CD14-positive monocyte (primary cell): Measurements from ENCODE around the gene CREG1. TPM values are rescaled to one million over a fixed set of nuclear protein-coding genes. Genes with fewer than 3 reads are reported as not detected.
A peak's percentile ranks its signal among the peaks of the same experiment; 100 is the strongest.
"Not testable (repeated sequence)": the region's sequence is repeated elsewhere in the genome, so short reads cannot be mapped to it uniquely, and the experiment has no call there.

ENCODE experiments used
- DNase-seq, 3 donors: peaks; one replicate each; pipeline ENCODE4 v3.0.0-alpha.2; 2011 to 2022
- H2AFZ ChIP-seq: 2 replicates; pipeline ENCODE4 v1.6.0; 2012; ENCODE audit warnings: mild to moderate bottlenecking, low read depth, low read length, inconsistent platforms; ENCODE audit not compliant: insufficient read depth, poor library complexity, severe bottlenecking
- H3K27ac ChIP-seq, 2 donors: 1 replicate in 1 of 2; 2 replicates in 1 of 2; pipeline ENCODE4 v1.5.1; 2012 to 2013; ENCODE audit warnings: low read length in 2 of 2, control low read depth in 1 of 2, inconsistent platforms in 1 of 2, low read depth in 1 of 2, mild to moderate bottlenecking in 1 of 2
- H3K27me3 ChIP-seq, 2 donors: one replicate each; pipeline versions ENCODE4 v1.6.0 to v1.6.1; 2011 to 2013; ENCODE audit warnings: low read length in 2 of 2; ENCODE audit not compliant: control insufficient read depth in 2 of 2, insufficient read depth in 2 of 2
- H3K36me3 ChIP-seq, 2 donors: replicated peaks in 1 of 2; 1 replicate in 1 of 2; 2 replicates in 1 of 2; pipeline versions ENCODE4 v1.5.1 to v1.6.1; 2012 to 2013; ENCODE audit warnings: low read length in 2 of 2, control low read depth in 1 of 2, inconsistent platforms in 1 of 2, mild to moderate bottlenecking in 1 of 2; ENCODE audit not compliant: insufficient read depth in 2 of 2, control insufficient read depth in 1 of 2
- H3K4me1 ChIP-seq, 2 donors: 1 replicate in 1 of 2; 2 replicates in 1 of 2; pipeline versions ENCODE4 v1.5.1 to v1.6.1; 2012 to 2013; ENCODE audit warnings: low read length in 2 of 2, control low read depth in 1 of 2, inconsistent platforms in 1 of 2, mild to moderate bottlenecking in 1 of 2, moderate library complexity in 1 of 2; ENCODE audit not compliant: insufficient read depth in 2 of 2, control insufficient read depth in 1 of 2
- H3K4me2 ChIP-seq: replicated peaks from 2 replicates; pipeline ENCODE3; 2012; ENCODE audit warnings: low read length, moderate library complexity, mild to moderate bottlenecking; ENCODE audit not compliant: poor library complexity, severe bottlenecking; ENCODE audit errors: extremely low read depth
- H3K4me3 ChIP-seq, 3 experiments: fragments of 200-600 bp in 1 of 3; sonication (generic) in 1 of 3; replicated peaks in 1 of 3; 1 replicate in 2 of 3; 2 replicates in 1 of 3; pipeline ENCODE4 v1.5.1; 2011 to 2013; ENCODE audit warnings: low read length in 3 of 3, mild to moderate bottlenecking in 3 of 3, control low read depth in 2 of 3, low read depth in 2 of 3, inconsistent platforms in 1 of 3, moderate library complexity in 1 of 3
- H3K79me2 ChIP-seq: 2 replicates; pipeline ENCODE4 v1.6.0; 2012; ENCODE audit warnings: mild to moderate bottlenecking, control low read depth, inconsistent platforms, low read length, moderate library complexity; ENCODE audit not compliant: insufficient read depth
- H3K9ac ChIP-seq: 2 replicates; pipeline ENCODE4 v1.6.0; 2017; ENCODE audit warnings: low read length, mild to moderate bottlenecking; ENCODE audit not compliant: insufficient read depth, poor library complexity, severe bottlenecking
- H3K9me3 ChIP-seq, 2 donors: replicated peaks in 1 of 2; 1 replicate in 1 of 2; 2 replicates in 1 of 2; pipeline versions ENCODE4 v1.5.1 to v1.6.1; 2012 to 2013; ENCODE audit warnings: low read length in 2 of 2, control low read depth in 1 of 2; ENCODE audit not compliant: control insufficient read depth in 1 of 2, insufficient read depth in 1 of 2
- H4K20me1 ChIP-seq: 2 replicates; pipeline ENCODE4 v1.6.0; 2012; ENCODE audit warnings: mild to moderate bottlenecking, low read length, control low read depth, moderate library complexity; ENCODE audit not compliant: insufficient read depth
- H3K27ac Mint-ChIP-seq, 7 donors: one replicate each; pipeline ENCODE4 v1.8.0; 2020; ENCODE audit warnings: mild to moderate bottlenecking in 7 of 7, mixed read lengths in 7 of 7, moderate library complexity in 6 of 7, inconsistent platforms in 2 of 7
- H3K27me3 Mint-ChIP-seq, 3 donors: one replicate each; pipeline ENCODE4 v1.8.0; 2021 to 2022; ENCODE audit warnings: low read depth in 3 of 3, mild to moderate bottlenecking in 3 of 3, mixed read lengths in 3 of 3, moderate library complexity in 3 of 3, inconsistent platforms in 1 of 3
- H3K36me3 Mint-ChIP-seq, 2 donors: one replicate each; pipeline ENCODE4 v1.8.0; 2020; ENCODE audit warnings: mixed read lengths in 2 of 2, inconsistent platforms in 1 of 2, mild to moderate bottlenecking in 1 of 2
- H3K4me1 Mint-ChIP-seq: one replicate; pipeline ENCODE4 v1.8.0; 2020; ENCODE audit warnings: mild to moderate bottlenecking, mixed read lengths
- H3K4me3 Mint-ChIP-seq, 2 donors: one replicate each; pipeline ENCODE4 v1.8.0; 2020; ENCODE audit warnings: mild to moderate bottlenecking in 2 of 2, mixed read lengths in 2 of 2, moderate library complexity in 1 of 2
- H3K9me3 Mint-ChIP-seq, 7 donors: one replicate each; pipeline ENCODE4 v1.8.0; 2020 to 2022; ENCODE audit warnings: mixed read lengths in 7 of 7, mild to moderate bottlenecking in 6 of 7, moderate library complexity in 6 of 7, inconsistent platforms in 2 of 7
- CTCF ChIP-seq: fragments of 200-600 bp; IDR thresholded peaks from one replicate; pipeline ENCODE4 v1.8.0; 2022; ENCODE audit warnings: antibody characterized with exemption, mild to moderate bottlenecking
- WGBS: methylation state at CpG from one replicate; pipeline ENCODE4 v1.1.5; 2013; ENCODE audit warnings: missing lambda C conversion rate; ENCODE audit not compliant: insufficient coverage; 5-methylcytosine and 5-hydroxymethylcytosine counted together
- intact Hi-C, 2 donors: fragments of 100-400 bp; cut with micrococcal nuclease; formaldehyde crosslinking; loops; one replicate each; pipeline versions ENCODE4 v1.15.0 to v1.15.1; 2023
- polyA plus RNA-seq, 3 donors: library from polyadenylated mRNA; depleted of rRNA in 1 of 3; unstranded in 2 of 3; stranded (reverse) in 1 of 3; fragments of 300-500 nt in 2 of 3; fragments of >200 nt in 1 of 3; fragmentation: Illumina TruSeq in 2 of 3; gene quantifications; 1 replicate in 2 of 3; 2 replicates in 1 of 3; pipeline ENCODE4 v1.2.3, GENCODE V29; 2012 to 2021

Gene CREG1
- polyA plus RNA-seq, 3 donors = 150 to 309 (median 248) TPM

DNA sequence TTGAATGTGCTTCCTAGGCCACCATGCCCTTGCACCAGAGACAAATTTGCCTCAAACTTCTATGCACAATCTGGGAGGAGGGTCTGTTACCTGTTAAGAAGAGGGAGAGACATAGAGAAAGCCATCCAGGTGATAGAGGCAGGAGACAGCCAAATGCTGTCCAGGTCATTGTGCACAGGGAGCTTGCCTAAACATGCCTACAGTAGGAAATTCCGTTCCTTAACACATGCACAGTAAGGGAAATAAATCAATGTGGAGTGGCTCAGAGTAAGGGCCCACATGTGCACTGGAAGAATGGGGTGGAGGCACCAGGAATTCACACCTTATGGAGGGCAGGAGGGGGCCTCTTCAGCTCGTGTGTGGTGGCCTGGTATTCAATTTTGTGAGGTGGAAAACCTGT, 19.5 kb upstream of the CREG1 start:
- DNase-seq = no peak
- whole genome bisulfite sequencing = no CpG with 5 or more reads among the region's 2 CpGs
- Mint-ChIP-seq H3K4me3 (no peak overlapping the region), H3K36me3 (no peaks in the 10 kb centered on the region), H3K4me1 (no peaks in the 10 kb centered on the region), H3K9me3 (peaks cover 0 to 3% (median 0%) of the 10 kb centered on the region in 7 donors), H3K27me3 (no peaks in the 10 kb centered on the region), H3K27ac (no peak overlapping the region)
- no peak overlapping the region for H2AFZ ChIP-seq
- H3K79me2 ChIP-seq = no peaks in the 10 kb centered on the region
- no peak overlapping the region for H3K4me3 ChIP-seq
- H3K27ac ChIP-seq = no peak overlapping the region
- H3K36me3 ChIP-seq = no peaks in the 10 kb centered on the region
- H3K9ac ChIP-seq = no peak overlapping the region
- H3K4me2 ChIP-seq = no peak overlapping the region
- no peaks in the 10 kb centered on the region for H3K27me3 ChIP-seq
- H4K20me1 ChIP-seq = no peaks in the 10 kb centered on the region
- H3K9me3 ChIP-seq = peaks cover 0 to 3% of the 10 kb centered on the region in 2 donors
- no peaks in the 10 kb centered on the region for H3K4me1 ChIP-seq
- intact Hi-C loops = no loop called here
- TF ChIP-seq CTCF = no peak

DNA sequence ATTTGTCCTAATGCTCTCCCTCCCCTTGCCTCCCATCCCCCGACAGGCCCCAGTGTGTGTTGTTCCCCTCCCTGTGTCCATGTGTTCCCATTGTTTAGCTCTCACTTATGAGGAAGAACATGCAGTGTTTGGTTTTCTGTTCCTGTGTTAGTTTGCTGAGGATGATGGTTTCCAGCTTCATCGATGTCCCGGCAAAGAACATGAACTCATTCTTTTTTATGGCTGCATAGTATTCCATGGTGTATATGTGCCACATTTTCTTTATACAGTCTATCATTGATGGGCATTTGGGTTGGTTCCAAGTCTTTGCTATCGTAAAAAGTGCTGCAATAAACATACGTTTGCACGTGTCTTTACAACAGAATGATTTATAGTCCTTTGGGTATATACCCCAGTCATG, 17.1 kb upstream of the CREG1 start:
- H3K27me3 ChIP-seq, H3K4me3 Mint-ChIP-seq, DNase-seq, H3K79me2 ChIP-seq, H3K27ac ChIP-seq, H3K4me2 ChIP-seq, H3K4me3 ChIP-seq, intact Hi-C loops, H3K36me3 ChIP-seq, H3K9me3 Mint-ChIP-seq, H2AFZ ChIP-seq, H3K36me3 Mint-ChIP-seq, H3K9ac ChIP-seq, H4K20me1 ChIP-seq, H3K9me3 ChIP-seq, H3K27me3 Mint-ChIP-seq: not testable (repeated sequence)
- WGBS = no CpG with 5 or more reads among the region's 6 CpGs
- peak overlapping the region in 1 of 7 donors; percentile 10 for H3K27ac Mint-ChIP-seq
- peaks cover 15 to 17% of the 10 kb centered on the region in 2 donors for H3K4me1 ChIP-seq
- peaks cover 18% of the 10 kb centered on the region for H3K4me1 Mint-ChIP-seq
